HG03135 (cell line): ENCODE results near the gene JOSD2.

ENCODE experiments used
- ATAC-seq: cut with Tn5 transposase; IDR thresholded peaks from one replicate; pipeline ENCODE4 v1.9.1; 2021; ENCODE audit warnings: mild to moderate bottlenecking, moderate library complexity; ENCODE audit not compliant: unreplicated experiment

The JOSD2 gene

GRCh38 chr19:50457300-50457699 lies 53.7 kb downstream of the JOSD2 start:
- no peak for ATAC-seq
